Coronary artery (tissue), 2 donors: ENCODE results near the gene VAPA.

ENCODE experiments used
- DNase-seq: peaks from one replicate; pipeline ENCODE4 v3.0.0-alpha.2; 2017; ENCODE audit warnings: low spot score
- H3K27ac ChIP-seq, 2 donors: fragments of 200-600 bp; sonication (generic); one replicate each; pipeline ENCODE4 v1.5.1; 2016 to 2019
- H3K4me3 ChIP-seq: fragments of 200-600 bp; sonication (generic); 2 replicates; pipeline ENCODE4 v1.5.1; 2016; ENCODE audit warnings: mild to moderate bottlenecking, moderate library complexity
- CTCF ChIP-seq: fragments of 200-600 bp; sonication (generic); IDR thresholded peaks from one replicate; pipeline ENCODE4 v1.5.1; 2019; ENCODE audit warnings: antibody characterized with exemption

The VAPA gene

GRCh38 chr18:9870431-9871008 lies 43.3 kb upstream of the VAPA start:
- H3K27ac ChIP-seq, result no peak overlapping the region

GRCh38 chr18:9871244-9871746 lies 42.5 kb upstream of the VAPA start:
- no peak overlapping the region for H3K27ac ChIP-seq
- no peak for DNase-seq

More at GRCh38 chr18:9870431-9871008, 43.3 kb upstream of the VAPA start:
- TF ChIP-seq CTCF, result no peak
- H3K4me3 ChIP-seq, result no peak overlapping the region
- DNase-seq, result no peak

GRCh38 chr18:9872823-9873222 lies 41.0 kb upstream of the VAPA start:
- TF ChIP-seq CTCF, result no peak
- no peak overlapping the region for H3K27ac ChIP-seq
- DNase-seq, result no peak
- no peak overlapping the region for H3K4me3 ChIP-seq

More at GRCh38 chr18:9871244-9871746, 42.5 kb upstream of the VAPA start:
- no peak overlapping the region for H3K4me3 ChIP-seq
- no peak for TF ChIP-seq CTCF

GRCh38 chr18:9874728-9875127 lies 39.1 kb upstream of the VAPA start:
- Histone ChIP-seq H3K27ac (no peak overlapping the region), H3K4me3 (no peak overlapping the region)
- no peak for DNase-seq
- no peak for TF ChIP-seq CTCF

- H3K27ac ChIP-seq, result peak overlapping the region; percentile 59 to 65
- DNase-seq, result no peak
- peak overlapping the region; percentile 60 for H3K4me3 ChIP-seq
- TF ChIP-seq CTCF, result no peak
Observed at GRCh38 chr18:9876212-9876866, 37.5 kb upstream of the VAPA start.

- Histone ChIP-seq H3K27ac (peak overlapping the region; percentile 65 to 83), H3K4me3 (peak overlapping the region; percentile 60)
- DNase-seq, result peak; percentile 83
- TF ChIP-seq CTCF, result no peak
Observed at GRCh38 chr18:9876867-9877654, 36.8 kb upstream of the VAPA start.
